ENCODE data around the gene GTF2H4. TPM values are rescaled to one million over a fixed set of nuclear protein-coding genes. Genes with fewer than 3 reads are reported as not detected.
"Not testable (repeated sequence)": the region's sequence is repeated elsewhere in the genome, so short reads cannot be mapped to it uniquely, and the experiment has no call there.

GTF2H4 gene
- total and polyA plus RNA-seq, 2 experiments from 2014 or later: 13.6 to 15.2 TPM

DNA sequence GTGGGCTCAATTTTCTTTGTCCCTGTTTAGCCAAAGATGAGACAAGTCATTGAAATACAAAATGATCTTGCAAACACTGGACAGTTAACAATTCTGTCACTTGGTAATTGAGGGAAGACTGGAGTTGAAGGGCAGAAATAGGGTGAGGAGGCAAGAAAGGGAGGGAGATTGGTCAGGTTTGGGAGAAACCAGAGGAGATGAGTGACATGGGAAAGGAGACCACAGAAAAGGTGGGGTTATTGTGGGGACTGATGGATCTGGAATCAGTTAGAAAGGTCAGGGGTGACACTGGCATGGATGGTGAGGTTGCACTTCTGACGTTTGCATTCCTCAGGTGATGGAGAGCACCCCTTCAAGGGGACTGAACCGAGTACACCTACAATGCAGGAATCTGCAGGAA lies 693 bp downstream of the GTF2H4 start:
- Histone ChIP-seq H3K4me2 (peak overlapping the region; percentile 92), H3K36me3 (replicated peaks; ENCODE audit: insufficient read depth, low read depth) (no peaks in the 10 kb centered on the region), H3K9me3 (ENCODE audit: low read depth) (no peaks in the 10 kb centered on the region), H3K27ac (peak overlapping the region; percentile 85), H3K4me1 (ENCODE audit: insufficient read depth) (peaks cover 6% of the 10 kb centered on the region), H4K20me1 (ENCODE audit: insufficient read depth, poor library complexity, severe bottlenecking) (no peaks in the 10 kb centered on the region), H2AFZ (peak overlapping the region; percentile 99), H3K79me2 (peaks cover 13% of the 10 kb centered on the region), H3K9me2 (replicated peaks; ENCODE audit: insufficient read depth) (no peaks in the 10 kb centered on the region), H3K4me3 (peak overlapping the region; percentile 99), H3K27me3 (no peaks in the 10 kb centered on the region)
- TF ChIP-seq EZH2phosphoT487 (IDR thresholded peaks at IDR 0.05; ENCODE audit: low read depth, severe bottlenecking, unreplicated experiment) (no peak), EZH2 (IDR thresholded peaks at IDR 0.05; ENCODE audit: borderline replicate concordance) (no peak)
- TF ChIP-seq, protein P1, sequence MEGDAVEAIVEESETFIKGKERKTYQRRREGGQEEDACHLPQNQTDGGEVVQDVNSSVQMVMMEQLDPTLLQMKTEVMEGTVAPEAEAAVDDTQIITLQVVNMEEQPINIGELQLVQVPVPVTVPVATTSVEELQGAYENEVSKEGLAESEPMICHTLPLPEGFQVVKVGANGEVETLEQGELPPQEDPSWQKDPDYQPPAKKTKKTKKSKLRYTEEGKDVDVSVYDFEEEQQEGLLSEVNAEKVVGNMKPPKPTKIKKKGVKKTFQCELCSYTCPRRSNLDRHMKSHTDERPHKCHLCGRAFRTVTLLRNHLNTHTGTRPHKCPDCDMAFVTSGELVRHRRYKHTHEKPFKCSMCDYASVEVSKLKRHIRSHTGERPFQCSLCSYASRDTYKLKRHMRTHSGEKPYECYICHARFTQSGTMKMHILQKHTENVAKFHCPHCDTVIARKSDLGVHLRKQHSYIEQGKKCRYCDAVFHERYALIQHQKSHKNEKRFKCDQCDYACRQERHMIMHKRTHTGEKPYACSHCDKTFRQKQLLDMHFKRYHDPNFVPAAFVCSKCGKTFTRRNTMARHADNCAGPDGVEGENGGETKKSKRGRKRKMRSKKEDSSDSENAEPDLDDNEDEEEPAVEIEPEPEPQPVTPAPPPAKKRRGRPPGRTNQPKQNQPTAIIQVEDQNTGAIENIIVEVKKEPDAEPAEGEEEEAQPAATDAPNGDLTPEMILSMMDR (IDR thresholded peaks at IDR 0.05; ENCODE audit: poor library complexity): no peak
- WGBS (ENCODE audit: low lambda C conversion rate, missing lambda C conversion rate): 40% methylated on average over 2 of the region's 2 CpGs
- no peak for DNase-seq (ENCODE audit: low spot score)

DNA sequence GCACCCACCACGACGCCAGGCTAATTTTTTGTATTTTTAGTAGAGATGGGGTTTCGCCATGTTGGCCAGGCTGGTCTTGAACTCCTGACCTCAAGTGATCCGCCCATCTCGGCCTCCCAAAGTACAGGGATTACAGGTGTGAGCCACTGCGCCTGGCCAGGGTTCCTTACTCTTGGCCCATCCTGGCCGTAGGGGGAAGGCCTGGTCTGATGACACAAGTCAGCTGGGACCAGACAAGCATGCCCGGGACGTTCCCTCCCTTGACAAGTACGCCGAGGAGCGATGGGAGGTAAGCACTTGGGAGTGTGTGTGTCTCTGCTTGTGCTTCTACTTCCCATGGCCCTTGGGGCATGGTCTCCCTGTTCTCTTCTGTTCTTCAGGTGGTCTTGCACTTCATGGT lies 2.5 kb downstream of the GTF2H4 start:
- WGBS (ENCODE audit: low lambda C conversion rate, missing lambda C conversion rate): 92% methylated on average over 12 of the region's 12 CpGs

DNA sequence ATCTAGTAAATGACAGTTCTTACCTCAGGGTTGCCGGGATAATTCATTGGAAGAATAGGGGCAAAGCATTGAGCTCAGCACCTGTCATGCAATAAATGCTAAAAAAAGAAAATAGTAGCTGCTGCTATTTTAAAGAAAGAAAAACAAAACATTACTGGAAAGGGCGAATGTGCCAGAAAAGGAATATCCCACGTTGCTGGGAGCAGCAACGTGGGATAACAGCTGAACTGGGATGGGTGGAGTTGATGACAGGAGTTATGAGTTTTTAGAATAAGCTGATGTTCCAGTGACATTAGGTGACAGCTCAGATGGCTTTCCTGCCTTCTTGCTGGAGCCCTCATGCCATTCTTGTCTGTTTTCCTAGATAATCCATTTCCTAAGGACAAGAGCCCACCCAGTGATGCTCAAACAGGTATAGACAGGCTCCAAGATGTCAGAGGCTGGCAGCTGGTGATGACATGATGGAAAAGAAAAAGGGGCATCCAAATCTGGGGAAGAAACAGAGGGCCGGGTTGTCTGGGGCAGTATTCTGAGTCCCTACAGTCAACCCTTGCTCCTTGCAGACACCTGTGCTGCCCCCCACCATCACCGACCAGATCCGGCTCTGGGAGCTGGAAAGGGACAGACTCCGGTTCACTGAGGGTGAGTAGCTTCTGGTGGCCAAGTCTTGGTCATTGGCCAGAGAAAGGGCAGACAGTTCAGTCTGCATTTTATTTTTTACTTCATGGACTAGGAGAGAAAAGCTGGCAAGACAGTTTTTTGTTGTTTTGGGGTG lies 4.9 kb downstream of the GTF2H4 start:
- Histone ChIP-seq H4K20me1 (ENCODE audit: insufficient read depth, poor library complexity, severe bottlenecking) (no peaks in the 10 kb centered on the region), H3K9me2 (replicated peaks; ENCODE audit: insufficient read depth) (no peaks in the 10 kb centered on the region), H3K4me1 (ENCODE audit: insufficient read depth) (peaks cover 19% of the 10 kb centered on the region), H3K4me3 (no peak overlapping the region), H3K9me3 (ENCODE audit: low read depth) (no peaks in the 10 kb centered on the region), H3K79me2 (peaks cover 13% of the 10 kb centered on the region), H3K27ac (peak overlapping the region; percentile 82), H3K4me2 (peak overlapping the region; percentile 84), H3K27me3 (no peaks in the 10 kb centered on the region), H2AFZ (peak overlapping the region; percentile 44), H3K36me3 (replicated peaks; ENCODE audit: insufficient read depth, low read depth) (no peaks in the 10 kb centered on the region)
- no peak for DNase-seq (ENCODE audit: low spot score)
- WGBS (ENCODE audit: low lambda C conversion rate, missing lambda C conversion rate): 91% methylated on average over 8 of the region's 8 CpGs
- no peak for TF ChIP-seq EZH2 (IDR thresholded peaks at IDR 0.05; ENCODE audit: borderline replicate concordance)
- TF ChIP-seq EZH2phosphoT487 (IDR thresholded peaks at IDR 0.05; ENCODE audit: low read depth, severe bottlenecking, unreplicated experiment): no peak
- TF ChIP-seq, protein P1 (IDR thresholded peaks at IDR 0.05; ENCODE audit: poor library complexity): no peak

More for the DNA sequence above, 2.5 kb downstream of the GTF2H4 start:
- H2AFZ ChIP-seq; H3K36me3 ChIP-seq (replicated peaks; ENCODE audit: insufficient read depth, low read depth); H3K27me3 ChIP-seq; DNase-seq (ENCODE audit: low spot score); H3K27ac ChIP-seq; H3K9me2 ChIP-seq (replicated peaks; ENCODE audit: insufficient read depth); H3K4me2 ChIP-seq; H3K9me3 ChIP-seq (ENCODE audit: low read depth); H4K20me1 ChIP-seq (ENCODE audit: insufficient read depth, poor library complexity, severe bottlenecking); H3K4me3 ChIP-seq: not testable (repeated sequence)
- Histone ChIP-seq H3K4me1 (ENCODE audit: insufficient read depth) (peaks cover 16% of the 10 kb centered on the region), H3K79me2 (peaks cover 13% of the 10 kb centered on the region)

DNA sequence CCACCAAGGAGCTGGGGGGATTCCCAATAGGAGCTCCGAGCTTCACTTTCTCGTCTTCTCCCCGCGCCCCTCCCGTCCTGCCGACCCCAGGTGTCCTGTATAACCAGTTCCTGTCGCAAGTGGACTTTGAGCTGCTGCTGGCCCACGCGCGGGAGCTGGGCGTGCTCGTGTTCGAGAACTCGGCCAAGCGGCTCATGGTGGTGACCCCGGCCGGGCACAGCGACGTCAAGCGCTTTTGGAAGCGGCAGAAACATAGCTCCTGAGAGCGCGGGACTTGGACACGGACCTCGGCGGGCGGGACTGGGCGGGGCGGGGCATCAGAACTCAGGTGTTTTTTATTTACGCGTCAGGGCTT lies 5.7 kb downstream of the GTF2H4 start:
- Histone ChIP-seq H3K4me3 (no peak overlapping the region), H2AFZ (peak overlapping the region; percentile 44)
- 9% methylated on average over 31 of the region's 31 CpGs for WGBS (ENCODE audit: low lambda C conversion rate, missing lambda C conversion rate)

More for the DNA sequence above, 5.7 kb downstream of the GTF2H4 start:
- Histone ChIP-seq H3K27ac (peak overlapping the region; percentile 82), H3K4me1 (ENCODE audit: insufficient read depth) (peaks cover 18% of the 10 kb centered on the region), H3K27me3 (no peaks in the 10 kb centered on the region), H3K79me2 (peaks cover 9% of the 10 kb centered on the region), H3K4me2 (peak overlapping the region; percentile 84), H3K36me3 (replicated peaks; ENCODE audit: insufficient read depth, low read depth) (no peaks in the 10 kb centered on the region), H4K20me1 (ENCODE audit: insufficient read depth, poor library complexity, severe bottlenecking) (no peaks in the 10 kb centered on the region), H3K9me3 (ENCODE audit: low read depth) (no peaks in the 10 kb centered on the region), H3K9me2 (replicated peaks; ENCODE audit: insufficient read depth) (no peaks in the 10 kb centered on the region)
- no peak for DNase-seq (ENCODE audit: low spot score)
- no peak for TF ChIP-seq EZH2phosphoT487 (IDR thresholded peaks at IDR 0.05; ENCODE audit: low read depth, severe bottlenecking, unreplicated experiment)
- no peak for TF ChIP-seq EZH2 (IDR thresholded peaks at IDR 0.05; ENCODE audit: borderline replicate concordance)
- TF ChIP-seq, protein P1 (IDR thresholded peaks at IDR 0.05; ENCODE audit: poor library complexity): no peak

Data from hepatocyte (in vitro differentiated cells).